ENCODE data around the gene MTRF1. TPM values are rescaled to one million over a fixed set of nuclear protein-coding genes. Genes with fewer than 3 reads are reported as not detected.

The MTRF1 gene
- total RNA-seq, 1 donor from 2014 or later = 11.6 TPM

- H2AFZ ChIP-seq (ENCODE audit: low read depth, low read length) = no peak overlapping the region
- no peak for TF ChIP-seq EZH2 (IDR thresholded peaks at IDR 0.05; ENCODE audit: insufficient read depth, low read length)
- no peak for TF ChIP-seq CTCF (IDR thresholded peaks at IDR 0.05; ENCODE audit: insufficient read depth, low read depth, low read length)
- H3K27me3 ChIP-seq (ENCODE audit: insufficient read depth, low read length) = no peaks in the 10 kb centered on the region
- H3K4me1 ChIP-seq (ENCODE audit: insufficient read depth, low read length) = peaks cover 5% of the 10 kb centered on the region
- H3K36me3 ChIP-seq (ENCODE audit: insufficient read depth, low read length) = no peaks in the 10 kb centered on the region
- H3K27ac Mint-ChIP-seq (ENCODE audit: unreplicated experiment) = no peak overlapping the region
- H3K27me3 Mint-ChIP-seq (ENCODE audit: low read depth, unreplicated experiment) = no peaks in the 10 kb centered on the region
- DNase-seq (ENCODE audit: low read depth) = no peak
- no peaks in the 10 kb centered on the region for H4K20me1 ChIP-seq (ENCODE audit: insufficient read depth, low read length)
- H3K9ac ChIP-seq (ENCODE audit: low read length) = no peak overlapping the region
- H3K36me3 Mint-ChIP-seq (ENCODE audit: low read depth, unreplicated experiment) = no peaks in the 10 kb centered on the region
- no peak for FAIRE-seq
- H3K9me3 Mint-ChIP-seq (ENCODE audit: unreplicated experiment) = peaks cover 2% of the 10 kb centered on the region
- H3K9me3 ChIP-seq (ENCODE audit: insufficient read depth, low read depth, low read length) = peaks cover 3% of the 10 kb centered on the region
- no peak overlapping the region for H3K27ac ChIP-seq (ENCODE audit: low read depth, low read length)
- H3K4me2 ChIP-seq (ENCODE audit: low read length) = no peak overlapping the region
- H3K4me1 Mint-ChIP-seq (ENCODE audit: low read depth, unreplicated experiment) = peaks cover 2% of the 10 kb centered on the region
- no peaks in the 10 kb centered on the region for H3K79me2 ChIP-seq (ENCODE audit: insufficient read depth, low read length)
- no peak overlapping the region for H3K4me3 Mint-ChIP-seq (ENCODE audit: unreplicated experiment)
- no peak overlapping the region for H3K4me3 ChIP-seq (ENCODE audit: insufficient read depth, low read depth, low read length)
Observed at GRCh38 chr13:41213316-41213715, 50.1 kb downstream of the MTRF1 start.

- Mint-ChIP-seq H3K4me1 (ENCODE audit: low read depth, unreplicated experiment) (peaks cover 2% of the 10 kb centered on the region), H3K36me3 (ENCODE audit: low read depth, unreplicated experiment) (no peaks in the 10 kb centered on the region), H3K27ac (ENCODE audit: unreplicated experiment) (no peak overlapping the region), H3K27me3 (ENCODE audit: low read depth, unreplicated experiment) (no peaks in the 10 kb centered on the region), H3K9me3 (ENCODE audit: unreplicated experiment) (peaks cover 6% of the 10 kb centered on the region), H3K4me3 (ENCODE audit: unreplicated experiment) (no peak overlapping the region)
- Histone ChIP-seq H3K9ac (ENCODE audit: low read length) (no peak overlapping the region), H3K79me2 (ENCODE audit: insufficient read depth, low read length) (no peaks in the 10 kb centered on the region), H2AFZ (ENCODE audit: low read depth, low read length) (no peak overlapping the region), H4K20me1 (ENCODE audit: insufficient read depth, low read length) (no peaks in the 10 kb centered on the region), H3K36me3 (ENCODE audit: insufficient read depth, low read length) (no peaks in the 10 kb centered on the region), H3K27me3 (ENCODE audit: insufficient read depth, low read length) (no peaks in the 10 kb centered on the region), H3K4me1 (ENCODE audit: insufficient read depth, low read length) (peaks cover 5% of the 10 kb centered on the region), H3K27ac (ENCODE audit: low read depth, low read length) (no peak overlapping the region), H3K4me2 (ENCODE audit: low read length) (no peak overlapping the region), H3K9me3 (ENCODE audit: insufficient read depth, low read depth, low read length) (peaks cover 3% of the 10 kb centered on the region), H3K4me3 (ENCODE audit: insufficient read depth, low read depth, low read length) (no peak overlapping the region)
- FAIRE-seq (no peak), DNase-seq (ENCODE audit: low read depth) (no peak)
- TF ChIP-seq CTCF (IDR thresholded peaks at IDR 0.05; ENCODE audit: insufficient read depth, low read depth, low read length) = no peak
- TF ChIP-seq EZH2 (IDR thresholded peaks at IDR 0.05; ENCODE audit: insufficient read depth, low read length) = no peak
Observed at GRCh38 chr13:41212881-41213280, 50.5 kb downstream of the MTRF1 start.

GRCh38 chr13:41211062-41211461 is 52.3 kb downstream of the MTRF1 start:
- Mint-ChIP-seq H3K36me3 (ENCODE audit: low read depth, unreplicated experiment) (no peaks in the 10 kb centered on the region), H3K4me3 (ENCODE audit: unreplicated experiment) (no peak overlapping the region), H3K4me1 (ENCODE audit: low read depth, unreplicated experiment) (no peaks in the 10 kb centered on the region), H3K9me3 (ENCODE audit: unreplicated experiment) (peaks cover 7% of the 10 kb centered on the region), H3K27me3 (ENCODE audit: low read depth, unreplicated experiment) (no peaks in the 10 kb centered on the region), H3K27ac (ENCODE audit: unreplicated experiment) (no peak overlapping the region)
- no peak overlapping the region for H3K9ac ChIP-seq (ENCODE audit: low read length)
- H3K4me2 ChIP-seq (ENCODE audit: low read length) = no peak overlapping the region
- no peak for DNase-seq (ENCODE audit: low read depth)
- no peaks in the 10 kb centered on the region for H3K27me3 ChIP-seq (ENCODE audit: insufficient read depth, low read length)
- FAIRE-seq = no peak
- H3K4me3 ChIP-seq (ENCODE audit: insufficient read depth, low read depth, low read length) = no peak overlapping the region
- no peak for TF ChIP-seq EZH2 (IDR thresholded peaks at IDR 0.05; ENCODE audit: insufficient read depth, low read length)
- TF ChIP-seq CTCF (IDR thresholded peaks at IDR 0.05; ENCODE audit: insufficient read depth, low read depth, low read length) = no peak
- no peaks in the 10 kb centered on the region for H3K79me2 ChIP-seq (ENCODE audit: insufficient read depth, low read length)
- H3K27ac ChIP-seq (ENCODE audit: low read depth, low read length) = no peak overlapping the region
- H3K9me3 ChIP-seq (ENCODE audit: insufficient read depth, low read depth, low read length) = peaks cover 3% of the 10 kb centered on the region
- H2AFZ ChIP-seq (ENCODE audit: low read depth, low read length) = no peak overlapping the region
- no peaks in the 10 kb centered on the region for H3K36me3 ChIP-seq (ENCODE audit: insufficient read depth, low read length)
- H3K4me1 ChIP-seq (ENCODE audit: insufficient read depth, low read length) = peaks cover 3% of the 10 kb centered on the region
- no peaks in the 10 kb centered on the region for H4K20me1 ChIP-seq (ENCODE audit: insufficient read depth, low read length)
